ENCODE results near the gene CP. TPM values are rescaled to one million over a fixed set of nuclear protein-coding genes. Genes with fewer than 3 reads are reported as not detected.

The CP gene
- total and polyA plus RNA-seq, 4 donors, result 565 to 1,748 (median 1,277) TPM

- TF ChIP-seq, protein P1, sequence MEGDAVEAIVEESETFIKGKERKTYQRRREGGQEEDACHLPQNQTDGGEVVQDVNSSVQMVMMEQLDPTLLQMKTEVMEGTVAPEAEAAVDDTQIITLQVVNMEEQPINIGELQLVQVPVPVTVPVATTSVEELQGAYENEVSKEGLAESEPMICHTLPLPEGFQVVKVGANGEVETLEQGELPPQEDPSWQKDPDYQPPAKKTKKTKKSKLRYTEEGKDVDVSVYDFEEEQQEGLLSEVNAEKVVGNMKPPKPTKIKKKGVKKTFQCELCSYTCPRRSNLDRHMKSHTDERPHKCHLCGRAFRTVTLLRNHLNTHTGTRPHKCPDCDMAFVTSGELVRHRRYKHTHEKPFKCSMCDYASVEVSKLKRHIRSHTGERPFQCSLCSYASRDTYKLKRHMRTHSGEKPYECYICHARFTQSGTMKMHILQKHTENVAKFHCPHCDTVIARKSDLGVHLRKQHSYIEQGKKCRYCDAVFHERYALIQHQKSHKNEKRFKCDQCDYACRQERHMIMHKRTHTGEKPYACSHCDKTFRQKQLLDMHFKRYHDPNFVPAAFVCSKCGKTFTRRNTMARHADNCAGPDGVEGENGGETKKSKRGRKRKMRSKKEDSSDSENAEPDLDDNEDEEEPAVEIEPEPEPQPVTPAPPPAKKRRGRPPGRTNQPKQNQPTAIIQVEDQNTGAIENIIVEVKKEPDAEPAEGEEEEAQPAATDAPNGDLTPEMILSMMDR (IDR thresholded peaks at IDR 0.05; ENCODE audit: low read depth, low read length, missing input control), result no peak
Observed at GRCh38 chr3:149266736-149267135, 45.1 kb upstream of the CP start (continued).

DNA sequence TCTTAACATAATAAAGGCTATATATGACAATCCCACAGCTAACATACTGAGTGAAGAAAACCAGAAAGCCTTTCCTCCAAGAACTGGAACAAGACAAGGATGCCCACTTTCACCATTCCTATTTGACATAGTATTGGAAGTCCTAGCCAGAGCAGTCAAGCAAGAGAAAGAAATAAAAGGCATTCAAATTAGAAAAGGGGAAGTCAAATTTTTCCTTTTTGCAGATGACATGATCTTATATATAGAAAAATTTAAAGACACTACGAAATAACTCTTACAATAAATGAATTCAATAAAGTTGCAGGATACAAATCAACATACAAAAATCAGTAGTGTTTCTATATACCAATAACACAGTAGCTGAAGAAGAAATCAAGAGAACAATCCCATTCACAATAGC is 42.2 kb upstream of the CP start:
- DNase-seq (ENCODE audit: low spot score), result no peak
- 95% methylated on average over 1 of the region's 1 CpG for WGBS
- TF ChIP-seq, protein P2, sequence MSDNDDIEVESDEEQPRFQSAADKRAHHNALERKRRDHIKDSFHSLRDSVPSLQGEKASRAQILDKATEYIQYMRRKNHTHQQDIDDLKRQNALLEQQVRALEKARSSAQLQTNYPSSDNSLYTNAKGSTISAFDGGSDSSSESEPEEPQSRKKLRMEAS (IDR thresholded peaks at IDR 0.05), result no peak
- TF ChIP-seq, protein P1 (IDR thresholded peaks at IDR 0.05; ENCODE audit: low read depth, low read length, missing input control), result no peak
- no peak for TF ChIP-seq JUND (IDR thresholded peaks at IDR 0.05)
- no peak for TF ChIP-seq YY1 (IDR thresholded peaks at IDR 0.05)
- no peak for TF ChIP-seq FOXA1 (IDR thresholded peaks at IDR 0.05)
- TF ChIP-seq HNF4G (IDR thresholded peaks at IDR 0.05), result no peak
- TF ChIP-seq TAF1 (conservative IDR thresholded peaks at IDR 0.05), result no peak
- no peak for TF ChIP-seq RAD21 (IDR thresholded peaks at IDR 0.05)

GRCh38 chr3:149258714-149259113 is 37.1 kb upstream of the CP start:
- no peak overlapping the region for H3K9ac ChIP-seq (ENCODE audit: low read depth in 1 of 2, low read length in 2 of 2)
- H3K27ac ChIP-seq (ENCODE audit: low read depth in 1 of 2, low read length in 2 of 2), result no peak overlapping the region
- no peak for TF ChIP-seq ATF3 (IDR thresholded peaks at IDR 0.05)
- H3K36me3 ChIP-seq (ENCODE audit: control insufficient read depth in 4 of 4, insufficient read depth in 3 of 4, low read depth in 1 of 4, low read length in 3 of 4), result no peaks in the 10 kb centered on the region
- no peaks in the 10 kb centered on the region for H3K9me3 ChIP-seq (ENCODE audit: control insufficient read depth in 4 of 4, low read length in 3 of 4)
- 97% methylated on average over 4 of the region's 4 CpGs for WGBS
- H3K27me3 ChIP-seq (ENCODE audit: control insufficient read depth in 4 of 4, insufficient read depth in 4 of 4, low read length in 3 of 4), result no peaks in the 10 kb centered on the region
- peaks cover 0 to 3% (median 0%) of the 10 kb centered on the region in 4 donors for H3K4me1 ChIP-seq (ENCODE audit: control insufficient read depth in 4 of 4, insufficient read depth in 4 of 4, low read length in 3 of 4)
- DNase-seq (ENCODE audit: low spot score), result no peak
- H3K4me3 ChIP-seq (ENCODE audit: low read depth in 1 of 3, low read length in 3 of 3), result no peak overlapping the region

More for the DNA sequence above, 42.2 kb upstream of the CP start:
- Histone ChIP-seq H3K36me3 (ENCODE audit: control insufficient read depth in 4 of 4, insufficient read depth in 3 of 4, low read depth in 1 of 4, low read length in 3 of 4) (no peaks in the 10 kb centered on the region), H3K4me3 (ENCODE audit: low read depth in 1 of 3, low read length in 3 of 3) (no peak overlapping the region), H3K9me3 (ENCODE audit: control insufficient read depth in 4 of 4, low read length in 3 of 4) (no peaks in the 10 kb centered on the region), H3K27me3 (ENCODE audit: control insufficient read depth in 4 of 4, insufficient read depth in 4 of 4, low read length in 3 of 4) (no peaks in the 10 kb centered on the region), H3K9ac (ENCODE audit: low read depth in 1 of 2, low read length in 2 of 2) (no peak overlapping the region), H3K4me1 (ENCODE audit: control insufficient read depth in 4 of 4, insufficient read depth in 4 of 4, low read length in 3 of 4) (peaks cover 0 to 3% (median 0%) of the 10 kb centered on the region in 4 donors), H3K27ac (ENCODE audit: low read depth in 1 of 2, low read length in 2 of 2) (no peak overlapping the region)

- 77% methylated on average over 3 of the region's 3 CpGs for WGBS
- Histone ChIP-seq H3K9me3 (ENCODE audit: control insufficient read depth in 4 of 4, low read length in 3 of 4) (no peaks in the 10 kb centered on the region), H3K27ac (ENCODE audit: low read depth in 1 of 2, low read length in 2 of 2) (no peak overlapping the region), H3K4me3 (ENCODE audit: low read depth in 1 of 3, low read length in 3 of 3) (no peak overlapping the region), H3K36me3 (ENCODE audit: control insufficient read depth in 4 of 4, insufficient read depth in 3 of 4, low read depth in 1 of 4, low read length in 3 of 4) (no peaks in the 10 kb centered on the region), H3K4me1 (ENCODE audit: control insufficient read depth in 4 of 4, insufficient read depth in 4 of 4, low read length in 3 of 4) (peaks cover 0 to 3% (median 0%) of the 10 kb centered on the region in 4 donors), H3K27me3 (ENCODE audit: control insufficient read depth in 4 of 4, insufficient read depth in 4 of 4, low read length in 3 of 4) (no peaks in the 10 kb centered on the region), H3K9ac (ENCODE audit: low read depth in 1 of 2, low read length in 2 of 2) (no peak overlapping the region)
- DNase-seq (ENCODE audit: low spot score), result no peak
- TF ChIP-seq JUND (IDR thresholded peaks at IDR 0.05), result no peak
- no peak for TF ChIP-seq TAF1 (conservative IDR thresholded peaks at IDR 0.05)
- no peak for TF ChIP-seq RXRA (IDR thresholded peaks at IDR 0.05)
- TF ChIP-seq EGR1 (IDR thresholded peaks at IDR 0.05; ENCODE audit: low read depth in 2 of 2), result no peak
- no peak for TF ChIP-seq FOXA1 (IDR thresholded peaks at IDR 0.05)
- no peak for TF ChIP-seq FOXA2 (IDR thresholded peaks at IDR 0.05)
- TF ChIP-seq SP1 (IDR thresholded peaks at IDR 0.05), result no peak
- no peak for TF ChIP-seq ZBTB33 (IDR thresholded peaks at IDR 0.05)
- no peak for TF ChIP-seq YY1 (IDR thresholded peaks at IDR 0.05)
- no peak for TF ChIP-seq NR2F2 (IDR thresholded peaks at IDR 0.05)
- no peak for TF ChIP-seq ATF3 (IDR thresholded peaks at IDR 0.05)
- TF ChIP-seq HNF4A (conservative IDR thresholded peaks at IDR 0.05), result no peak
- no peak for TF ChIP-seq GABPA (IDR thresholded peaks at IDR 0.05 in 1 of 2, conservative IDR thresholded peaks at IDR 0.05 in 1 of 2)
- TF ChIP-seq, protein P1 (IDR thresholded peaks at IDR 0.05; ENCODE audit: low read depth, low read length, missing input control), result no peak
Observed at GRCh38 chr3:149258298-149258697, 36.7 kb upstream of the CP start.

All from liver (tissue), 9 donors.